H1 (cell line): ENCODE measurements around the gene TSPAN9. TPM values are rescaled to one million over a fixed set of nuclear protein-coding genes. Genes with fewer than 3 reads are reported as not detected.

Experiments used
- CREB1 ChIP-seq: IDR thresholded peaks from 2 replicates; pipeline ENCODE4 v1.6.1; 2012; ENCODE audit warnings: inconsistent platforms
- JUN ChIP-seq: IDR thresholded peaks from 2 replicates; pipeline ENCODE4 v1.6.1; 2011; ENCODE audit warnings: low read depth, mild to moderate bottlenecking, improper control_type of control experiment, low read length
- POU5F1 ChIP-seq: IDR thresholded peaks from 2 replicates; pipeline ENCODE4 v1.6.1; 2011; ENCODE audit warnings: low read depth, mild to moderate bottlenecking, low read length, moderate library complexity
- SUZ12 ChIP-seq: fragments of 200-600 bp; sonication (generic); IDR thresholded peaks from 2 replicates; pipeline ENCODE4 v1.6.1; 2012; ENCODE audit warnings: mild to moderate bottlenecking, inconsistent platforms, low read length, moderate library complexity, mixed read lengths
- ZNF274 ChIP-seq: IDR thresholded peaks from 2 replicates; pipeline ENCODE4 v1.7.0; 2012; ENCODE audit warnings: low read length, borderline replicate concordance; ENCODE audit errors: extremely low read depth
- polyA plus RNA-seq, 7 experiments: library from polyadenylated mRNA; depleted of rRNA in 3 of 7; stranded (reverse) in 5 of 7; unstranded in 2 of 7; fragments of >200 nt in 5 of 7; fragments of 200-250 nt in 2 of 7; gene quantifications; 1 replicate in 5 of 7; 2 replicates in 1 of 7; 4 replicates in 1 of 7; pipeline versions ENCODE4 v1.2.1 to v1.2.3, GENCODE V29; 2011 to 2013; ENCODE audit warnings: missing spikeins in 2 of 7, mixed read lengths in 2 of 7
- total RNA-seq: library from RNA; stranded (reverse); fragmentation: NEBNext Ultra II Directional; extraction: Animal tissue kit (Norgen Biotek cat#: 25700); gene quantifications from 2 replicates; pipeline ENCODE4 v1.2.1, GENCODE V29; 2021
- TF ChIP-seq, protein P1 (sequence below): IDR thresholded peaks from 2 replicates; pipeline ENCODE4 v1.6.1; 2012; ENCODE audit warnings: low read length, inconsistent platforms
- TF ChIP-seq, protein P2 (sequence below): fragments of 300-600 bp; sonication (generic); IDR thresholded peaks from 2 replicates; pipeline ENCODE4 v1.7.1; 2012; ENCODE audit warnings: low read length, moderate library complexity, mild to moderate bottlenecking, inconsistent platforms; ENCODE audit not compliant: insufficient replicate concordance

TSPAN9 gene
- total and polyA plus RNA-seq, 2 of the 8 experiments (the other 6 are each of a cell fraction or from before 2014, with no cell fraction given): 11.5 to 29.1 TPM

- TF ChIP-seq, protein P1, sequence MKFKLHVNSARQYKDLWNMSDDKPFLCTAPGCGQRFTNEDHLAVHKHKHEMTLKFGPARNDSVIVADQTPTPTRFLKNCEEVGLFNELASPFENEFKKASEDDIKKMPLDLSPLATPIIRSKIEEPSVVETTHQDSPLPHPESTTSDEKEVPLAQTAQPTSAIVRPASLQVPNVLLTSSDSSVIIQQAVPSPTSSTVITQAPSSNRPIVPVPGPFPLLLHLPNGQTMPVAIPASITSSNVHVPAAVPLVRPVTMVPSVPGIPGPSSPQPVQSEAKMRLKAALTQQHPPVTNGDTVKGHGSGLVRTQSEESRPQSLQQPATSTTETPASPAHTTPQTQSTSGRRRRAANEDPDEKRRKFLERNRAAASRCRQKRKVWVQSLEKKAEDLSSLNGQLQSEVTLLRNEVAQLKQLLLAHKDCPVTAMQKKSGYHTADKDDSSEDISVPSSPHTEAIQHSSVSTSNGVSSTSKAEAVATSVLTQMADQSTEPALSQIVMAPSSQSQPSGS: no peak
- TF ChIP-seq SUZ12 (no peak), CREB1 (no peak), ZNF274 (no peak), POU5F1 (no peak), JUN (no peak)
- TF ChIP-seq, protein P2, sequence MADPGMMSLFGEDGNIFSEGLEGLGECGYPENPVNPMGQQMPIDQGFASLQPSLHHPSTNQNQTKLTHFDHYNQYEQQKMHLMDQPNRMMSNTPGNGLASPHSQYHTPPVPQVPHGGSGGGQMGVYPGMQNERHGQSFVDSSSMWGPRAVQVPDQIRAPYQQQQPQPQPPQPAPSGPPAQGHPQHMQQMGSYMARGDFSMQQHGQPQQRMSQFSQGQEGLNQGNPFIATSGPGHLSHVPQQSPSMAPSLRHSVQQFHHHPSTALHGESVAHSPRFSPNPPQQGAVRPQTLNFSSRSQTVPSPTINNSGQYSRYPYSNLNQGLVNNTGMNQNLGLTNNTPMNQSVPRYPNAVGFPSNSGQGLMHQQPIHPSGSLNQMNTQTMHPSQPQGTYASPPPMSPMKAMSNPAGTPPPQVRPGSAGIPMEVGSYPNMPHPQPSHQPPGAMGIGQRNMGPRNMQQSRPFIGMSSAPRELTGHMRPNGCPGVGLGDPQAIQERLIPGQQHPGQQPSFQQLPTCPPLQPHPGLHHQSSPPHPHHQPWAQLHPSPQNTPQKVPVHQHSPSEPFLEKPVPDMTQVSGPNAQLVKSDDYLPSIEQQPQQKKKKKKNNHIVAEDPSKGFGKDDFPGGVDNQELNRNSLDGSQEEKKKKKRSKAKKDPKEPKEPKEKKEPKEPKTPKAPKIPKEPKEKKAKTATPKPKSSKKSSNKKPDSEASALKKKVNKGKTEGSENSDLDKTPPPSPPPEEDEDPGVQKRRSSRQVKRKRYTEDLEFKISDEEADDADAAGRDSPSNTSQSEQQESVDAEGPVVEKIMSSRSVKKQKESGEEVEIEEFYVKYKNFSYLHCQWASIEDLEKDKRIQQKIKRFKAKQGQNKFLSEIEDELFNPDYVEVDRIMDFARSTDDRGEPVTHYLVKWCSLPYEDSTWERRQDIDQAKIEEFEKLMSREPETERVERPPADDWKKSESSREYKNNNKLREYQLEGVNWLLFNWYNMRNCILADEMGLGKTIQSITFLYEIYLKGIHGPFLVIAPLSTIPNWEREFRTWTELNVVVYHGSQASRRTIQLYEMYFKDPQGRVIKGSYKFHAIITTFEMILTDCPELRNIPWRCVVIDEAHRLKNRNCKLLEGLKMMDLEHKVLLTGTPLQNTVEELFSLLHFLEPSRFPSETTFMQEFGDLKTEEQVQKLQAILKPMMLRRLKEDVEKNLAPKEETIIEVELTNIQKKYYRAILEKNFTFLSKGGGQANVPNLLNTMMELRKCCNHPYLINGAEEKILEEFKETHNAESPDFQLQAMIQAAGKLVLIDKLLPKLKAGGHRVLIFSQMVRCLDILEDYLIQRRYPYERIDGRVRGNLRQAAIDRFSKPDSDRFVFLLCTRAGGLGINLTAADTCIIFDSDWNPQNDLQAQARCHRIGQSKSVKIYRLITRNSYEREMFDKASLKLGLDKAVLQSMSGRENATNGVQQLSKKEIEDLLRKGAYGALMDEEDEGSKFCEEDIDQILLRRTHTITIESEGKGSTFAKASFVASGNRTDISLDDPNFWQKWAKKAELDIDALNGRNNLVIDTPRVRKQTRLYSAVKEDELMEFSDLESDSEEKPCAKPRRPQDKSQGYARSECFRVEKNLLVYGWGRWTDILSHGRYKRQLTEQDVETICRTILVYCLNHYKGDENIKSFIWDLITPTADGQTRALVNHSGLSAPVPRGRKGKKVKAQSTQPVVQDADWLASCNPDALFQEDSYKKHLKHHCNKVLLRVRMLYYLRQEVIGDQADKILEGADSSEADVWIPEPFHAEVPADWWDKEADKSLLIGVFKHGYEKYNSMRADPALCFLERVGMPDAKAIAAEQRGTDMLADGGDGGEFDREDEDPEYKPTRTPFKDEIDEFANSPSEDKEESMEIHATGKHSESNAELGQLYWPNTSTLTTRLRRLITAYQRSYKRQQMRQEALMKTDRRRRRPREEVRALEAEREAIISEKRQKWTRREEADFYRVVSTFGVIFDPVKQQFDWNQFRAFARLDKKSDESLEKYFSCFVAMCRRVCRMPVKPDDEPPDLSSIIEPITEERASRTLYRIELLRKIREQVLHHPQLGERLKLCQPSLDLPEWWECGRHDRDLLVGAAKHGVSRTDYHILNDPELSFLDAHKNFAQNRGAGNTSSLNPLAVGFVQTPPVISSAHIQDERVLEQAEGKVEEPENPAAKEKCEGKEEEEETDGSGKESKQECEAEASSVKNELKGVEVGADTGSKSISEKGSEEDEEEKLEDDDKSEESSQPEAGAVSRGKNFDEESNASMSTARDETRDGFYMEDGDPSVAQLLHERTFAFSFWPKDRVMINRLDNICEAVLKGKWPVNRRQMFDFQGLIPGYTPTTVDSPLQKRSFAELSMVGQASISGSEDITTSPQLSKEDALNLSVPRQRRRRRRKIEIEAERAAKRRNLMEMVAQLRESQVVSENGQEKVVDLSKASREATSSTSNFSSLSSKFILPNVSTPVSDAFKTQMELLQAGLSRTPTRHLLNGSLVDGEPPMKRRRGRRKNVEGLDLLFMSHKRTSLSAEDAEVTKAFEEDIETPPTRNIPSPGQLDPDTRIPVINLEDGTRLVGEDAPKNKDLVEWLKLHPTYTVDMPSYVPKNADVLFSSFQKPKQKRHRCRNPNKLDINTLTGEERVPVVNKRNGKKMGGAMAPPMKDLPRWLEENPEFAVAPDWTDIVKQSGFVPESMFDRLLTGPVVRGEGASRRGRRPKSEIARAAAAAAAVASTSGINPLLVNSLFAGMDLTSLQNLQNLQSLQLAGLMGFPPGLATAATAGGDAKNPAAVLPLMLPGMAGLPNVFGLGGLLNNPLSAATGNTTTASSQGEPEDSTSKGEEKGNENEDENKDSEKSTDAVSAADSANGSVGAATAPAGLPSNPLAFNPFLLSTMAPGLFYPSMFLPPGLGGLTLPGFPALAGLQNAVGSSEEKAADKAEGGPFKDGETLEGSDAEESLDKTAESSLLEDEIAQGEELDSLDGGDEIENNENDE: no peak
- TF ChIP-seq, all 59 proteins: peak for 0
Observed at GRCh38 chr12:3089588-3089987, 12.4 kb downstream of the TSPAN9 start (continued).
